Glomerular endothelial cell (primary cell): ENCODE results near the gene ZNF319. TPM values are rescaled to one million over a fixed set of nuclear protein-coding genes. Genes with fewer than 3 reads are reported as not detected.

Source experiments
- DNase-seq: peaks from one replicate; pipeline ENCODE4 v3.0.0-alpha.2; 2011; ENCODE audit warnings: low read depth, low spot score; ENCODE audit errors: extremely low read depth
- total RNA-seq: library from RNA; depleted of rRNA; stranded (reverse); fragments of >200 nt; gene quantifications from 2 replicates; pipeline ENCODE4 v1.2.3, GENCODE V29; 2015

Gene ZNF319
- total RNA-seq, result 10.8 and 11.3 TPM in 2 replicates

GRCh38 chr16:57999971-58000705 lies at the start of gene ZNF319:
Gene ZNF319, minus strand, starts transcription at chr16:58000672. Its CDS starts 2,407 bp downstream, at chr16:57998265.
- DNase-seq, result no peak

- no peak for DNase-seq
These were observed 49.0 kb upstream of the ZNF319 start for GRCh38 chr16:58049232-58050185.

GRCh38 chr16:58048494-58049231 lies 48.2 kb upstream of the ZNF319 start:
- DNase-seq, result no peak

- no peak for DNase-seq
These were observed 47.3 kb upstream of the ZNF319 start for GRCh38 chr16:58047557-58048348.

- no peak for DNase-seq
These were observed 46.5 kb upstream of the ZNF319 start for GRCh38 chr16:58046936-58047335.

GRCh38 chr16:58046054-58046881 lies 45.8 kb upstream of the ZNF319 start:
- DNase-seq, result no peak

- no peak for DNase-seq
These were observed 44.6 kb upstream of the ZNF319 start for GRCh38 chr16:58045096-58045495.

- no peak for DNase-seq
These were observed 44.0 kb upstream of the ZNF319 start for GRCh38 chr16:58044266-58045019.

GRCh38 chr16:58043571-58044155 lies 43.2 kb upstream of the ZNF319 start:
- DNase-seq, result no peak

- DNase-seq, result no peak
These were observed 42.5 kb upstream of the ZNF319 start for GRCh38 chr16:58042886-58043515.

GRCh38 chr16:58042001-58042885 lies 41.8 kb upstream of the ZNF319 start:
- no peak for DNase-seq

- no peak for DNase-seq
These were observed 41.1 kb upstream of the ZNF319 start for GRCh38 chr16:58041628-58041955.

- DNase-seq, result no peak
These were observed 40.6 kb upstream of the ZNF319 start for GRCh38 chr16:58040945-58041627.

GRCh38 chr16:58040496-58040846 lies 40.0 kb upstream of the ZNF319 start:
- DNase-seq, result no peak

- no peak for DNase-seq
These were observed 39.5 kb upstream of the ZNF319 start for GRCh38 chr16:58039829-58040495.

- DNase-seq, result no peak
These were observed 37.8 kb upstream of the ZNF319 start for GRCh38 chr16:58038219-58038641.
